ENCODE measurements around the gene NMD3. TPM values are rescaled to one million over a fixed set of nuclear protein-coding genes. Genes with fewer than 3 reads are reported as not detected.
A peak's percentile ranks its signal among the peaks of the same experiment; 100 is the strongest.
"Not testable (repeated sequence)": the region's sequence is repeated elsewhere in the genome, so short reads cannot be mapped to it uniquely, and the experiment has no call there.

NMD3 gene
- total RNA-seq, result 10 to 100 TPM; 51.8 to 66.8 TPM

GRCh38 chr3:161220850-161221753, at the start of gene NMD3:
Gene NMD3, plus strand, starts transcription at chr3:161221311. Its CDS starts 703 bp downstream, at chr3:161222014.
- peaks cover 10 to 20% of the 10 kb centered on the region in 2 donors for H3K4me1 Mint-ChIP-seq (ENCODE audit: low read depth in 2 of 2)
- H3K36me3 Mint-ChIP-seq, result no peaks in the 10 kb centered on the region
- DNase-seq (ENCODE audit: low spot score) (peak; percentile 93), ATAC-seq (peak; percentile 97 to 99)
- peak within 1 kb of the TSS; percentile 57 to 85 for H3K27ac Mint-ChIP-seq
- H3K9me3 Mint-ChIP-seq, result no peaks in the 10 kb centered on the region
- H3K4me3 Mint-ChIP-seq, result peak within 1 kb of the TSS; percentile 88
- peaks cover 0 to 4% of the 10 kb centered on the region in 2 donors for H3K27me3 Mint-ChIP-seq

GRCh38 chr3:161171639-161172552, 49.2 kb upstream of the NMD3 start:
- DNase-seq (ENCODE audit: low spot score) (no peak), ATAC-seq (no peak)
- H3K4me1 Mint-ChIP-seq (ENCODE audit: low read depth in 2 of 2), result no peaks in the 10 kb centered on the region
- peaks cover 2 to 8% of the 10 kb centered on the region in 2 donors for H3K27me3 Mint-ChIP-seq
- no peak overlapping the region for H3K27ac Mint-ChIP-seq
- H3K9me3 Mint-ChIP-seq, result no peaks in the 10 kb centered on the region
- H3K4me3 Mint-ChIP-seq, result no peak overlapping the region
- H3K36me3 Mint-ChIP-seq, result no peaks in the 10 kb centered on the region

DNA sequence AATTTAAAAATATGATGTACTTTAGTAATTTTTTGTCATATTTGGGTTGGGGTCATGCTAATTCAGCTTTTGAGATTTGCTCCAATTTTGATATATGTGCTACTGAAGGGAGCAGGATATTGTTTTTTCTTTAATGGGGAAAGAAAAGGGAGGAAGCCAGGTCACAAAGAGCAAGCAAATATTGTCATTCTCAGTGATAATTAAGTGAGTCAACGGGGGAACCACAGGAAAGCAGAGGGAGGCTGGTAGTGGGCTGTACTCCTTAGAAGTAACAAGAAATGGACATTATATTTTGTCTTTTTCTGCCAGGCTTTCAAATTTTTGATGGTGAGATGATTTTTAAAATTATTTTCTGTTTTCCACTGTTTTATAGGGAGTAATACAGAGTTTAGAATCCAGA, 45.6 kb upstream of the NMD3 start:
- H3K27ac Mint-ChIP-seq, result no peak overlapping the region
- H3K36me3 Mint-ChIP-seq, result no peaks in the 10 kb centered on the region
- DNase-seq (ENCODE audit: low spot score), result no peak
- ATAC-seq, result no peak
- H3K27me3 Mint-ChIP-seq, result peaks cover 7 to 15% of the 10 kb centered on the region in 2 donors
- H3K9me3 Mint-ChIP-seq, result no peaks in the 10 kb centered on the region
- no peaks in the 10 kb centered on the region for H3K4me1 Mint-ChIP-seq (ENCODE audit: low read depth in 2 of 2)
- H3K4me3 Mint-ChIP-seq, result no peak overlapping the region

DNA sequence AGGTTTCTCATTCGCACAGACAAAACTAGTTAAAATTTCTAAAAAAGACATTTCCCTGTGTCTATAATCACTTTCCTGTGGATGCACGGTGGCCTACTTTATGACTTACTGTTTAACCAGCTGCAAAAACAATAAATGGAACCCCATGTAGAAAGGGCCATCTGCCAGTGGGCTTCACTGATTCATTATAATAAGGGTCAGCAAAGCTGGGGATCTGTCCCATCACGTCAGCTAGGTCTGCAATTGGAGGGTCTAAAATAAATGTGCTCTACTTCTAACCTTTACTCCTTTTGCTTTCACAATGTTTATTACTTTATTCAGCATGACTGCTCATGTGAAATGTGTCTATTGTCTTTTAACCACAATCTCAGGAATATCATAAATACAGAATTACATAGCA, 43.1 kb upstream of the NMD3 start:
- H3K27me3 Mint-ChIP-seq, result peaks cover 12 to 17% of the 10 kb centered on the region in 2 donors
- no peak overlapping the region for H3K27ac Mint-ChIP-seq
- ATAC-seq, result no peak
- no peak for DNase-seq (ENCODE audit: low spot score)
- no peak overlapping the region for H3K4me3 Mint-ChIP-seq
- no peaks in the 10 kb centered on the region for H3K9me3 Mint-ChIP-seq
- no peaks in the 10 kb centered on the region for H3K4me1 Mint-ChIP-seq (ENCODE audit: low read depth in 2 of 2)
- H3K36me3 Mint-ChIP-seq, result no peaks in the 10 kb centered on the region

DNA sequence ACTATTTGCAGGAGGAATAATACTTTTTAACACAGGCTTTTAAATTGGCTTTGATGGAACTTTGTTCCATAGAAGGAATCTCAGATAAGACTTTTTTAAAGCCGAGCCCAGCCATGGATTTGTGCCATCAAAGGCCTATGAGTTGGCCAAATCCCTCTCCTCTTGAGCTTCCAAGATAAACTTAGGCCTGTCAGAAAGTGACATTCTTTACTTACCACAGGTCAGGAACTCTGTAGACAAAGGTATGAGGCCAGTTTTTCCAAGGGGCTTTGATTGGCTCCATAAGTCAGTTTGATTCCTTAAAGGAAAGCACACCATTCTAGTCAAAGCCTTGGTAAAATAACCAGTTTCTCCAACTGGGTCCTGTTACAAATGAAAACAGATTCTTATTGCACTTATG, 39.7 kb upstream of the NMD3 start:
- H3K4me1 Mint-ChIP-seq (ENCODE audit: low read depth in 2 of 2); H3K4me3 Mint-ChIP-seq; H3K9me3 Mint-ChIP-seq; DNase-seq (ENCODE audit: low spot score); H3K27ac Mint-ChIP-seq; H3K36me3 Mint-ChIP-seq; ATAC-seq: not testable (repeated sequence)
- H3K27me3 Mint-ChIP-seq, result peaks cover 18 to 35% of the 10 kb centered on the region in 2 donors

GRCh38 chr3:161187046-161187445, 34.1 kb upstream of the NMD3 start:
- no peaks in the 10 kb centered on the region for H3K36me3 Mint-ChIP-seq
- H3K4me3 Mint-ChIP-seq, result no peak overlapping the region
- H3K27me3 Mint-ChIP-seq, result peaks cover 9 to 22% of the 10 kb centered on the region in 2 donors
- no peak for DNase-seq (ENCODE audit: low spot score)
- H3K27ac Mint-ChIP-seq, result no peak overlapping the region
- H3K9me3 Mint-ChIP-seq, result no peaks in the 10 kb centered on the region
- ATAC-seq, result no peak
- no peaks in the 10 kb centered on the region for H3K4me1 Mint-ChIP-seq (ENCODE audit: low read depth in 2 of 2)

DNA sequence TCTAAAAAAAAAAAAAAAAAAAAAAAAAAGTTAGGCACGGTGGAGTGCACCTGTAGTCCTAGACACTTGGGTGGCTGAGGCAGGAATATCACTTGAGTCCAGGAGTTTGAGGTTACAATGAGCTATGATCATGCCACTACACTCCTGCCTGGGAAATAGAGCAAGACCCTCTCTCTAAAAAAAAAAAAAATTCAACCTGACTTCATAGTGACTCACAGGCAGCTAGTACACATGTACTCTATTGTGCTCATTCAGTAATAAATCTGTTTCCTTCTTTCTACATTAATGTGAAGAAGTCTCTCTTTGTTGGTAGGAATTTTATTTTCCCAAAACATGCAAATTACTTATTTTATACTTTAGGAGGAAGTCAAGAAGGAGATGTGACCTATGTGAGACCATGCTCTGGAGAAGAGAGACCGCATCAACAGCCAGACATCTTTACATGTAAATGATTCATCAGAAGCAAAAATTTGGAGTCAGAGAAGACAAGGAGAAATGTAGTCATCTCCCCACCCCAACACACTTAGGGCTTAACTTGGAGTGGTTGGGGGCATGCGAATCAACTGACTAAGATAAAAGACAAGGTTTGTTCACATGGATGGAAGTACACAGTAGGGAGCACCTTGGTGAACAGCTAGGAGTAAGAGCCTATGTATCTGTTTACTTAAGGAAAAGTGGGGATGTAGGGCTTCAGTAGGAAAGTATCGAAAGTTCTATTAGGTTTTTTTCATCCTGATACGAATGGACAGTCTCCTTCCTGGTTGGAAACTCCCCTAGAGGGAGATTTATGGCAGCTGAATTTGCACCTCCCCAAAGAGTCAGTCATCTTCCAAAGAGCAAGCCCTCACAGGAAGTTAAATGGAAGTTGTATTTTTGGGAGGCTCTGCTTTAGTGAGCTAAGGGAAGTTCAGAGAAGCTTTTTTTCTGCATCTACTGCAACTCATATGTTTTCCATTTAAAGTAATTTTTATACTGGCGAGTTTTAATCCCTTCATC, 23.0 kb upstream of the NMD3 start:
- H3K4me3 Mint-ChIP-seq, result no peak overlapping the region
- H3K4me1 Mint-ChIP-seq (ENCODE audit: low read depth in 2 of 2), result no peaks in the 10 kb centered on the region
- peaks cover 18 to 26% of the 10 kb centered on the region in 2 donors for H3K27me3 Mint-ChIP-seq
- no peaks in the 10 kb centered on the region for H3K36me3 Mint-ChIP-seq
- ATAC-seq, result no peak
- no peaks in the 10 kb centered on the region for H3K9me3 Mint-ChIP-seq
- no peak overlapping the region for H3K27ac Mint-ChIP-seq
- no peak for DNase-seq (ENCODE audit: low spot score)

DNA sequence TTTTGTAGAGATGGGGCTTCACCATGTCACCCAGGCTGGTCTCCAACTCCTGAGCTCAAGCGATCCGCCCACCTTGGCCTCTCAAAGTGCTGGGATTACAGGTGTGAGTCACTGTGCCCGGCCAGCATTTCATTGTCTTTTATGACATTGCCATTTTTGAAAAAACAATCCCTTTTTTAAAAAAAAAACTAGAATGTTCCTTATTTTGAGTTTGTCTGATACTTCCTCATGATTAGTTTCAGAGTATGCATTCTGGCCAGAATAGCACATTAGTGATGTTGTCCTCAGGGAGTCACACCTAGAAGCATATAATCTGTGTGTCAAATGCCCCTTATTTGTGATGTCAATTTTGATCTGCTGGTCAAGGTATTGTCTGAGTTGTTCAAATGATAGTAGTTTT, 21.2 kb upstream of the NMD3 start:
- Mint-ChIP-seq H3K36me3 (no peaks in the 10 kb centered on the region), H3K9me3 (no peaks in the 10 kb centered on the region), H3K27me3 (peaks cover 14 to 19% of the 10 kb centered on the region in 2 donors), H3K4me1 (ENCODE audit: low read depth in 2 of 2) (no peaks in the 10 kb centered on the region), H3K4me3 (no peak overlapping the region), H3K27ac (no peak overlapping the region)
- ATAC-seq, result no peak
- no peak for DNase-seq (ENCODE audit: low spot score)

- Mint-ChIP-seq H3K4me3 (no peak overlapping the region), H3K36me3 (no peaks in the 10 kb centered on the region), H3K4me1 (ENCODE audit: low read depth in 2 of 2) (no peaks in the 10 kb centered on the region), H3K27me3 (peaks cover 12 to 13% of the 10 kb centered on the region in 2 donors), H3K27ac (no peak overlapping the region), H3K9me3 (no peaks in the 10 kb centered on the region)
- DNase-seq (ENCODE audit: low spot score) (no peak), ATAC-seq (no peak)
These were observed 17.5 kb upstream of the NMD3 start for GRCh38 chr3:161203485-161204098.

DNA sequence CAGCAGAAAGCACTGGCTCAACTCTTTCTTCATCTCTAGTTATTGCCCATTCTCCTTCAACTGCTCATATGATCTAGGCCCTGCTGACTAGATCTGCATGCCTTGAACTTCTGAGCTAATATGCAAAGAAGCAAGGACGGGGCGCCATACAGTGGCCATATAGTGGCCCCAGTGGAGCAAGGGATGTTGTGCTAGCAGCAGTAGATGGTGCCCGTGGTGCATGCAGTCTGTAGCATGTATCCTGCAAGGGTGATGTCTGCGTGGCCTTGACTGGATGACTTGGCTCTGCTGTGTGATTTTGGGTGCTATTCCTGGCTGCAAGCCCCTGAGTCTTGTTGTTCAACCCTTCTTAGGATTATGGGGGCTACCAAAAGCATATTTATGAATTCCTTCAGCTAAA, 12.2 kb upstream of the NMD3 start:
- Mint-ChIP-seq H3K36me3 (no peaks in the 10 kb centered on the region), H3K27ac (no peak overlapping the region), H3K4me3 (no peak overlapping the region), H3K27me3 (no peaks in the 10 kb centered on the region), H3K9me3 (no peaks in the 10 kb centered on the region), H3K4me1 (ENCODE audit: low read depth in 2 of 2) (no peaks in the 10 kb centered on the region)
- no peak for ATAC-seq
- no peak for DNase-seq (ENCODE audit: low spot score)

- Mint-ChIP-seq H3K9me3 (no peaks in the 10 kb centered on the region), H3K4me1 (ENCODE audit: low read depth in 2 of 2) (no peaks in the 10 kb centered on the region), H3K27ac (no peak overlapping the region), H3K4me3 (no peak overlapping the region), H3K27me3 (peaks cover 10 to 14% of the 10 kb centered on the region in 2 donors), H3K36me3 (no peaks in the 10 kb centered on the region)
- ATAC-seq (no peak), DNase-seq (ENCODE audit: low spot score) (no peak)
These were observed 8.8 kb upstream of the NMD3 start for GRCh38 chr3:161212171-161212771.

DNA sequence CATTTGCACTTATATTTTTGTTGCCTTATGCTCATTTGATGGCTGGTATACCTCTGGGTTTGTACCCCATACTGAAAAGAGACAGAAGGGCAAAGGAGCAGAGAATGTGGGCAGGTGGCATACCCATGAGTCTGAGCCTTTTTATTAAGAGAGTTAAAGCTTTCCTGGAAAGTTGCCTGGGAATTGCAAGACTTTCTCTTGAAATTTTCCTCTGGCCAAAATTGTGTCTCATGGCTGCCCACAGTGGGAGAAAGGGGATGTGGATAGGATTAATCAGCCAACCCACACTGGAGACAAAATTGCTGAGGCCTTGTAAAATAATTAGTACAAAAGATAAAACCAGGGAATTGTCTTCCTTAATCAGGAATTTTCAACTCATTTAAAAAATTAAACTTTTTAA, 8.2 kb upstream of the NMD3 start:
- no peaks in the 10 kb centered on the region for H3K4me1 Mint-ChIP-seq (ENCODE audit: low read depth in 2 of 2)
- ATAC-seq (no peak), DNase-seq (ENCODE audit: low spot score) (no peak)
- no peaks in the 10 kb centered on the region for H3K9me3 Mint-ChIP-seq
- no peak overlapping the region for H3K27ac Mint-ChIP-seq
- peaks cover 10 to 14% of the 10 kb centered on the region in 2 donors for H3K27me3 Mint-ChIP-seq
- no peaks in the 10 kb centered on the region for H3K36me3 Mint-ChIP-seq
- no peak overlapping the region for H3K4me3 Mint-ChIP-seq

Data from natural killer cell treated with Interleukin-12 subunit alpha and Interleukin-12 subunit beta and Interleukin-15 and Interleukin-18, amount 100 ng/mL, for 72 hours (primary cell).